Camera-type eye (tissue), 1 donor: ENCODE results near the gene CEMIP. TPM values are rescaled to one million over a fixed set of nuclear protein-coding genes. Genes with fewer than 3 reads are reported as not detected.

Experiments
- total RNA-seq: library from RNA; depleted of rRNA; stranded (reverse); fragments of >200 nt; gene quantifications from one replicate; pipeline ENCODE4 v1.2.3, GENCODE V29; 2014

CEMIP gene, protein sequence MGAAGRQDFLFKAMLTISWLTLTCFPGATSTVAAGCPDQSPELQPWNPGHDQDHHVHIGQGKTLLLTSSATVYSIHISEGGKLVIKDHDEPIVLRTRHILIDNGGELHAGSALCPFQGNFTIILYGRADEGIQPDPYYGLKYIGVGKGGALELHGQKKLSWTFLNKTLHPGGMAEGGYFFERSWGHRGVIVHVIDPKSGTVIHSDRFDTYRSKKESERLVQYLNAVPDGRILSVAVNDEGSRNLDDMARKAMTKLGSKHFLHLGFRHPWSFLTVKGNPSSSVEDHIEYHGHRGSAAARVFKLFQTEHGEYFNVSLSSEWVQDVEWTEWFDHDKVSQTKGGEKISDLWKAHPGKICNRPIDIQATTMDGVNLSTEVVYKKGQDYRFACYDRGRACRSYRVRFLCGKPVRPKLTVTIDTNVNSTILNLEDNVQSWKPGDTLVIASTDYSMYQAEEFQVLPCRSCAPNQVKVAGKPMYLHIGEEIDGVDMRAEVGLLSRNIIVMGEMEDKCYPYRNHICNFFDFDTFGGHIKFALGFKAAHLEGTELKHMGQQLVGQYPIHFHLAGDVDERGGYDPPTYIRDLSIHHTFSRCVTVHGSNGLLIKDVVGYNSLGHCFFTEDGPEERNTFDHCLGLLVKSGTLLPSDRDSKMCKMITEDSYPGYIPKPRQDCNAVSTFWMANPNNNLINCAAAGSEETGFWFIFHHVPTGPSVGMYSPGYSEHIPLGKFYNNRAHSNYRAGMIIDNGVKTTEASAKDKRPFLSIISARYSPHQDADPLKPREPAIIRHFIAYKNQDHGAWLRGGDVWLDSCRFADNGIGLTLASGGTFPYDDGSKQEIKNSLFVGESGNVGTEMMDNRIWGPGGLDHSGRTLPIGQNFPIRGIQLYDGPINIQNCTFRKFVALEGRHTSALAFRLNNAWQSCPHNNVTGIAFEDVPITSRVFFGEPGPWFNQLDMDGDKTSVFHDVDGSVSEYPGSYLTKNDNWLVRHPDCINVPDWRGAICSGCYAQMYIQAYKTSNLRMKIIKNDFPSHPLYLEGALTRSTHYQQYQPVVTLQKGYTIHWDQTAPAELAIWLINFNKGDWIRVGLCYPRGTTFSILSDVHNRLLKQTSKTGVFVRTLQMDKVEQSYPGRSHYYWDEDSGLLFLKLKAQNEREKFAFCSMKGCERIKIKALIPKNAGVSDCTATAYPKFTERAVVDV (N-terminal part only)
- total RNA-seq: 4.0 TPM

DNA sequence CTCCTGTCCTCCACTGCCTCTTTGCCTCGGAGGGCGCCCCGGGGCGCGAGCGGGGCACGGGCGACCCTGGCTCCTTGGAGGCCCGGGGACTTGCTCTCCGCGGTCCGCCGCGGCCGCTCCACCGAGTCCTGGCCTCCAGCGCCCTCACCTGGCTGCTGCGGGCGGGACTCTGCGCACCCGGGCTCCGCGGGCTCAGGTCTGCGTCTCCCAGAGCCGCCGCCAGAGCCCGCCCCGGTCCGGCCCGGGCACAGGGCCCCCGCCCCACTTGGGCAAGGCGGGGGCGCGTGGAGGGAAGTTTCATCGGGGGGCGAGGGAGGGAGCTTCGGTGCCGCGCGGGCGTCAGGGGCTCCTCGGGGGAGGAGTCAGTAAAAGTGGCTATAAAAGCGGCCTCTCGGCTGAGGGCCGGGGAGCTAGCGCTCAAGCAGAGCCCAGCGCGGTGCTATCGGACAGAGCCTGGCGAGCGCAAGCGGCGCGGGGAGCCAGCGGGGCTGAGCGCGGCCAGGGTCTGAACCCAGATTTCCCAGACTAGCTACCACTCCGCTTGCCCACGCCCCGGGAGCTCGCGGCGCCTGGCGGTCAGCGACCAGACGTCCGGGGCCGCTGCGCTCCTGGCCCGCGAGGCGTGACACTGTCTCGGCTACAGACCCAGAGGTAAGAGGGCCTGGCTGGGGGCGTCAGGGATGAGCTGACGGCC, at the start of gene CEMIP:
CEMIP (plus strand) TSS at position 407 of the 694 bp plus-strand sequence. CDS start 94,510 bp downstream, outside the sequence.

DNA sequence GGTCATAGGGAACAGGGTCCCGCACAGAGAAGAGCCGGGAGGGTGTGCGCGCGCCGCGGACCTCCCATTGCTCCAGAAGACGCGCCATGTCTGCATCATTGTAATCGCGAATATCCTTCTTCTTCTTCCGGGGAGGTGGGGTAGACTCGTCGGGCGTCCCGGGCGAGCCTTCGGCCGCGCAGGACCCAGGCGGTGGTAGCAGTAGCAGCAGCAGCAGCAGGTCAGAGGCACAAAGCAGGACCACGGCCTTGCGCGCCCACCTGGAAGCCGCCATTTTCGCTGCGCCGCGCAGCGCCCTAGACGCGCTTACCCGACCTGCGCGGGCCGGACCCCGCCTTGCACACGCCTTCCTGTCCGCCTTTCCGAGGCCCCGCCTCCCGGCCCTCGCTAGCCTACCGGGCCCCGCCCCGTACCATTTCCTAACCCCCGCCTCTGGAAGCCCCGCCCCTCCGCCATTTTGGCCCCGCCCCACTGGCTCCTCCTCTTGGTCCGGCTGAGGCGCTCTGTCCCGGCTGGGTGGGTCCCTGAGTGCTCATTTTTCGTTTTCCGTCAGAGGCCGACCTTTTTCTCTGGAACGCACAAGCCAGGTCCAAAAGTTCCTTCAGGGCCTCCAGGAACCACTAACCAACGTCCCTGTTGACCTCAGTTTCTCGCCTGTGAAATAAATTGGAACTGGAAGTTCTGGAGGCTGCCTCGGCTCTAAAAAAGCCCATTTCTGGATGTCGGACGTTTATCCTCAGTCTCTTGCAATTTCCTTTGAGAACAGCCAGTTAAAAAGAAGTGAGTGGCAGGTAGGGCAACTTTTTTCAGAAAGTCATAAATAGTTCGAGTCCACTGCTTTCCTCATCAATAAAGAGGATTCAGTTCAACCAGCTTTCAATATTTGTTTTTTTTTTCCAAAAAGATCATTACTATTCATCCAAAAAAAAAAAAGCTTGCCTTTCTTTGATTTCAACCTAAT, 210.6 kb downstream of the CEMIP start, which contains the start of gene MESD:
MESD (minus strand) TSS at position 302 of the 961 bp plus-strand sequence; CDS start at position 274, 28 bp downstream.

DNA sequence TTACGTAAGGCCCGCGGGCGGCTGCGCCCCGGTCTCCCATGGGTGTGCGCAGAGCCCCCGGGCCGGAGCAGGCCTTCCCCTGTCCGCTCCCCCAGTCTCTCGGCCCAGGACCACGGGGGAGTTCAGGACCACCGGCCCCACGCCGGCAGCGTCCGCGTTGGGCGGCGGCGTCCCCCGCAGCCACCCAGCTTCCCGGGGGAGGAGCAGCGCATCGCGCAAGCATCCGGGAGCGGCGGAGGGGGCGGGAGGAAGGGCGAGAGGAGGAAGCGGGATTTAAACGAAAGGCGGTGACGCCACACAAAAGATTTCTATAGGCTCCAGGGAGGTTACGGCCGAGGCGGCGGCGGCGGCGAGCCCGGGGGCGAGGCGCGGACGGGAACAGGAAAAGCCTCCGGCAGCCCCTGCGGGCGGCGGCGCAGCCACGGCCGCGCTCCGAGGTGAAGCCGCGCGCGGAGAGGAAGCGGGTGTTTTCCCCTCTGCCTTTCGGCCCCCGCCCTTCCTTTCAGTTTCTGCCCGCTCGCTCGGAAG, 221.5 kb downstream of the CEMIP start, which contains the start of gene TLNRD1:
TLNRD1 (plus strand) TSS at position 300 of the 528 bp plus-strand sequence. CDS start 1,349 bp downstream, outside the sequence.

Other genes starting within 250 kb of the CEMIP start
- 9.6 TPM for gene ABHD17C, start 84.1 kb upstream of the CEMIP start, total RNA-seq
- 31.2 TPM for gene MESD, start 210.4 kb downstream of the CEMIP start, total RNA-seq
- 12.2 TPM for gene TLNRD1, start 221.6 kb downstream of the CEMIP start, total RNA-seq